ACHN (cell line): ENCODE measurements around the gene DRG2.
A peak's percentile ranks its signal among the peaks of the same experiment; 100 is the strongest.

Source experiments
- DNase-seq: peaks from one replicate; pipeline ENCODE4 v3.0.0-alpha.2; 2015
- in situ Hi-C: cut with HindIII; loops from 2 replicates; pipeline ENCODE4 v1.10.0; 2017; ENCODE audit warnings: low sequenced_read_pairs, low pct_ligation_motif_present, low pct_unique_long_range_greater_than_20kb

Gene DRG2

DNA sequence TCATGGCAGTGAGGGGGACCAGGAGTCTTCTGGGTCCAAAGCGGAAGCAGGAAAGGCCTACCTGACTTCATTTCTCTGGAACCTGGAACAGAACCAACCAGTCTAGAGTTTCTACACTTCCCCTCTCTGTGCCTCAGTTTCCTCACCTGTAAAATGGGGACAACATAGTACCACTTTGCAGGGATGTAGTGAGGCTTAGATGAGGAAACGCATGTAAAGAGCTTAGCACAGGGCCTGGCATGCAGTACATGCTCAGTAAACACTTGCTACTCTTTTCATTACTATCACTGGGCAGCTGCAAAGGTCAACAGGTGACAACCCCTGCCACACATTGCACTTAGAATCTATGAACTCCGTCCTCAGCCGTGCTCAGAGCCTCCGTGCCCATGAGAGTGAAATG lies 45.0 kb downstream of the DRG2 start:
- in situ Hi-C loops: no loop called here
- DNase-seq: no peak

DNA sequence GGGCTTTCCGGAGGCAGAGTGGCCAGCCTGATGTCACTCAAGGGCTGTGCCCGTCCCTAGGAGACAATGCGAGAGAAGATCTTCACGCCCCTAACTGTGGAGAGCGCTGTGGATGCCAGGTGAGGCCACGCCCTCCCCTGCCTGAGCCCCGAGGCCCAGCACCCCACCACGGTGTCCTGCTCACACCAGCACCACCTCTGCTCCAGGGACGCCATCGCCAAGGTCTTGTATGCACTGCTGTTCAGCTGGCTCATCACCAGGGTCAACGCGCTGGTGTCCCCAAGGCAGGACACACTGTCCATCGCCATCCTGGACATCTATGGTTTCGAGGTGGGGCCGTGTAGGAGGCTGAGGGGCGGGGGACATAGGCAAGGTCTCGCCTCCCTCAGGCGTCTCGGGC lies 48.6 kb downstream of the DRG2 start:
- DNase-seq: no peak
- in situ Hi-C loops: no loop called here

DNA sequence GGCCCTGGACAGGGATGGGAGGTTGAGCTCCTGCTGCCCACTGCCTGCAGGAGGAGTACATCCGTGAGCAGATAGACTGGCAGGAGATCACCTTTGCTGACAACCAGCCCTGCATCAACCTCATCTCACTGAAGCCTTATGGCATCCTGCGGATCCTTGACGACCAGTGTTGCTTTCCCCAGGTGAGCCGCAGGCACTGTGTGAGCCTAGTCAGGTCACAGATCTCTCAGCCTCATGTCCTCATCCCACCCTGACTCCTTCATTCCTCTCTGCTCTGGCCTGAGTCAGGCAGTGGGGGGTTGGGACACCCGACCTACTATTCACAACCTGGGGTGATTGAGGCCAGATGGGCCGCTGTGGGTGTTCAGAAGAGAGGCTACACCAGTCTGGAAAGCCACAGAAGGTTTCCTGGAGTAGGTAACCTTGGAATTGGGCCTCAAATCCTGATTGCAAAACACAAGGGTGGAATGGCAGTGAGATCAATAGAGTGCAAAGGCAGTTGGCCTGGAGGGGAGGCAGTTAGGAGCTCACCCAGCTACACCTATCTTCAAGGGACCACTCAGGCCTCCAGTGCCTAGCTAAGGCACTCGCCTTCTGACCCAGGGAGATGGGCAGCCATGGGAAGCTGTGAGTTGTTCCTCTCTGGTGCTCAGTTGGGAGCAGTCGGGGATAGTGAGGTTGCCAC lies 50.5 kb downstream of the DRG2 start:
- DNase-seq: no peak
- in situ Hi-C loops: no loop called here

DNA sequence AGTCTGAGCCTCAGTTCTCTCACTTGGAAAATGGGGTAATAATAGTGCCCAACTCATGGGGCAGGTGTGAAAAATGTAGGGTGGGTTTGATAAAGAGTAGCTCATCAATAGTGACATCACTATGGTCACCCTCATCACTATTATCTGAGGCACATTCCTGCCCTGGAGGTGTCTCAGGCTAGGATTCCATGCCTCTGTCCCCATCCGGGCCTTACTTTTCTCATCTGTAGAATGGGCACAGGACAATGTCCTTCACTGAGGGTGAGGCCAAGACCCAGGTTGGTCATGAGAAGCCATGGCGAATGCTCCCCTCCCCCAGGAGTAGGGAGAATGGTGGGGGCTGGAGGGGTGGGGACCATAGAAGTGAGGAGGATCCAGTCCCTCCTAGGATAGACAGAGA lies 51.3 kb downstream of the DRG2 start:
- DNase-seq: no peak
- in situ Hi-C loops: no loop called here

DNA sequence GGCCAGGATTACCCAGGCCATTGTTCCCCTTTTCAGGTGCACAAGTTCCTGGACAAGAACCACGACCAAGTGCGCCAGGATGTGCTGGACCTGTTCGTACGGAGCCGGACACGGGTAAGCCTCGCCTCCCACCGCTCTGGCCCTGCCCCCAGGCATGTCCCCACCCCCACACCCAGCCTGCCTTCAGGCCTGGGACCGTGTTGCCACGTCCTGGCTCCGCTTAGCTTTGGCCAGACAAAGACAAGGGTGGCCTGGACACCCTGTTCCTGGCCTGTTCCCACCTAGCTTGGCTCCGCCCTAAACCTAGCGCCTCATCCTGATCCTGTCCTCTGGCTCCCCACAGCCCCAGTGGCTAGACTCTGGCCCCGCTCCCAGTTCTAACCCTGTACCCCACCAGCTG lies 51.8 kb downstream of the DRG2 start:
- in situ Hi-C loops: no loop called here
- DNase-seq: no peak

DNA sequence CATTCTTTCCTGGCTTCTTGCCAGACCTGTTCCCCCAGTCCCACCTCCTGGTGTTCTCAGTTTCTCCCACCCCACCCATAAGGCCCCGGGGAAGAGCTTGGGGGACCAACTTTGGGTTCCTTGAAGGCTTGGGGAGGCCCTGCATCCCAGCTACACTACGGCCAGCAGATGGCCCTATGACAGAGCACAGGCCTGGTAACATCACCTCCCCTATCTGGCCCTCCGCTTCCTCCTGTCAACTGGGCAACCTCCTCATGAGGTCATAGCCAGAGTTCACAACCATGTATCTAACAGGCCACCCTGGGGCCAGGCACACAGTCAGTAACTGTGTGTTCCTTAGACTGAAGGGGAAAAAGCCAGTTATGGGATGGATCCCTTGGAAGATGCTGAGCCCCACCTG lies 52.2 kb downstream of the DRG2 start:
- DNase-seq: peak; percentile 11
- in situ Hi-C loops: no loop called here

DNA sequence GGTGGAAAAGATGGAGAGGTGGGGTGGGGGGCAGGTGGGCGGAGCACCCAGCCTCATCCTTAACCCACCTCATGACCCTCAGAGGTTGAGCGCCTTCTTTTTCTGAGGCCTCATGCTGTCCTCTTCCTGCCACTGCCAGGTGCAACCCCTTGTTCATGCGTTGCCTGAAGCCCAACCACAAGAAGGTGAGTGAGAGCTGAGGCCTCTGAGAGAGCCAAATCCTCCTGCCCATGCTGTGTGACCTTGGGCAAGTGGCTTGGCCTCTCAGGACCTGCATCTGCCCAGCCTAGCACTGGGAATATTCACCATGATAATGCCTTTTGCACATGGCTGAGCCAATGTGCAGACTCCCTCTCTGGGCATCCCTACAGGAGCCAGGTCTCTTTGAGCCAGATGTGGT lies 52.9 kb downstream of the DRG2 start:
- no peak for DNase-seq
- in situ Hi-C loops: no loop called here

DNA sequence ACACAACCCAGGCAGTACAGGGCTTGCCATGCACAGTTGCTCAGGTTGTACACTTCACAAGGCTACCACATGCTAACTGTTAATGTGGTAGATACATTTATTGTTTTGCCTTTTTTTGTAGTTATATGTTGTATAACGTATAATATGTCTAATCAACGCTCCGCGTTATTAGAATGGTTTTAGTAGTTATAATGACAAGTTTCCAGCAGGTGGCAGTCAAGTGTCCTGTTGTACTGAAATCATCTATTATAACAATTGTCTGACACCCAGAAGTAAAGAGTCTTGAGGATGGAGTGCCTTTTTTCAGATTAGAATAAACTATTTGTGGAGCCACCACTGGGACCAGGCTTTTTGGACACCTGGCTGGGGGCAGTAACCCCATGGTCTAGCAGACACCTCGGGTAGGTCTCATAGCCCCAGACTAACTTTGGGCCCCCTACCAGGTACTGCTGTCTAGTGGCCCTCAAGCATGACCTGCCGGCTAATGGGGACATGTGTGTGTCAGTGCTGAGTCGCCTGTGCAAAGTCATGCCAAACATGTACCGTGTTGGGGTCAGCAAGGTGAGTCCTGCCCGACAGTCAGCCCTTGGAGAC lies 53.6 kb downstream of the DRG2 start:
- DNase-seq: peak; percentile 69
- in situ Hi-C loops: no loop called here

DNA sequence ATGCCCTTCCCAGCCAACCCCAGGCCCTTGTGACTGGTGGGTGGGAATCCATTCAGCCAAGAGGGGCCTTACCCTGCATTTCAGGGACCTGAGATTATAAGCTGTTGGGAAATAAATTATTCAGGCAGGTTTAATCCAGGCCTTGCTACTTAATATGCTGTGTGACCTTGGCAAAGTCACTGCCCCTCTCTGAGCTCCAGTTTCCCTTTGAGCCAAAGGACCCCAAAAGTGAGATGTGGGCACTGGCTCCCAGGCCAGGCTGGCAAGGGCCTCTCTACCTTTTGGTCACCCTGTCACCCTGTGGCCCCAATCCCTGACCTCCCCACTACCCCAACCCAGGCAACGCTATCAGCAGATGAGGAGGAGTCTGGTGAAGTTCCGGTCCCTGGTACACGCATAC lies 54.7 kb downstream of the DRG2 start:
- in situ Hi-C loops: no loop called here
- no peak for DNase-seq

DNA sequence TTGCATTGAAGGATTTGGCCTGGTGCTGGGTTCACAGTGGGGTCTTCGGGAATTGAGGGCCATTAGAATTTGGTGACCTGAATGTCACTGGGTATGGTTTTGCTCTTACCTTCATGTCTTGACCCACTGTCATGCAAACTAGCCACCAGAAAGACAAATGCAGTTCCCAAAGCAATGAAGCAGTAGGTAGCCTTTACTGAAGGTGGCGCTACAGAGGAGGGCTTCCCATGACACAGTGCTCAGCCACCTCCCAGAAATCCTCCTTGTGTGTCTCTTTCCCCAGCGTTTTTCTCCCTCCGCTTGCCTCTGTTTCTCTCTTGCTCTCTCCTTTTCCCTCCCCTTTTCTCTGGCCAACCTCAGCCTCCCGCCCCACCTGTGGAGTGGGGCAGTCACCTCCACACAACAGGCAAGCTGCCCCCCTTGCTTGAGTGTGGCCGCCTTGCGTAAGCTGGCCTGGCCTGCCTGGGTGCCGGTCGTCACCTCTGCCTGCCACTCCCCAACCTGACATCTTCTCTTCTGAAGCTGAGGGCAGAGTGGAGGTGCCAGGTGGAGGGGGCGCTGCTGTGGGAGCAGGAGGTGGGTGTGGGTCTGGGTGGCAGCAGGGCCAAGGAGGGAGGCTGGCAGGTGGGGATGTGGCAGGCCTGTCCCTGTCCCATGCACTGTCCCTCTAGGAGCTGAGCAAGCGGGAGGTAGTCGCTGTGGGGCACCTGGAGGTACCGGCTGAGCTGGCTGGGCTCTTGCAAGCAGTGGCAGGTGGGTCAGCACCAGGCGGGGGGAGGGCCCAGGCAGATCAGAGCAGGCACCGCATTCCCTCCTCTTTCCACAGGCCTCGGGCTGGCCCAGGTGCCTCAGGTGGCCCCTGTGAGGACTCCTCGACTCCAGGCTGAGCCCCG lies 55.5 kb downstream of the DRG2 start:
- peak; percentile 44 for DNase-seq
- in situ Hi-C loops: no loop called here

DNA sequence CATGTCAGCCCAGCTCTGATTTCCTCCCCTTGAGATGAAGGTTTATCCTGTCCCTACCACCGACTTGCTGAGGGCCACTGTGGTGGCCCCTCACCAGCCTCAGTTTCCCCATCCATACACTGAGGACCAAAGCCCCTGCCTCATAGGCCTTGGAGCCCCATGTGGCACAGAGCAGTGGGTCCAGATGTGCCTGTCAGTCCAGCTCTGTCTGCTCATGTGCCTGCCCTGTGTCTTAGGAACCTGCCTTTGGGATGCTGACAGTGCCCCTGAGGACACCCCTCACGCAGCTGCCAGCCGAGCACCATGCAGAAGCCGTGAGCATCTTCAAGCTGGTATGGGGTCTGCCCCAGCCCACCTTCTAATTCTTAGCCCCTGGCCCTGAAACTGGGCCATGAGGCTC lies 56.5 kb downstream of the DRG2 start:
- in situ Hi-C loops: no loop called here
- no peak for DNase-seq

DNA sequence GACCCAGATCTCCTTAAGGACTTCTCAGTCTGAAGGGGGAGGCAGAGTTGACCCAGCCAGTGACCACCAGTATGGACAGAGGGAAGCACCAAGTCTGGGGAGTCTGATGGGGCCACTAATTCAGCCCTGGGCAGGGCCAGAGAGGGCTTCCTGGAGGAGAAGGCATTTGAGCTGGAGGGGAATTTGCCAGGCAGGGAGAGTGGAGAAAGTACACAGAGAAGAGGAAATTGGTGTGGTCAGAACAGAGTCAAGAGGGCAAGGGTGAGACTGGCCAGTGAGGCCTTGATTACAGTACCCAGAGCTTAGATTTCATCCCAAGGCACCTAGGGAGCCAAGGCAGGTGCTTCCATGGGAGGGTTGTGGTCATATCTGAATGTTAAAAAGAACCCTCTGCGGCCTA lies 57.1 kb downstream of the DRG2 start:
- in situ Hi-C loops: no loop called here
- no peak for DNase-seq

DNA sequence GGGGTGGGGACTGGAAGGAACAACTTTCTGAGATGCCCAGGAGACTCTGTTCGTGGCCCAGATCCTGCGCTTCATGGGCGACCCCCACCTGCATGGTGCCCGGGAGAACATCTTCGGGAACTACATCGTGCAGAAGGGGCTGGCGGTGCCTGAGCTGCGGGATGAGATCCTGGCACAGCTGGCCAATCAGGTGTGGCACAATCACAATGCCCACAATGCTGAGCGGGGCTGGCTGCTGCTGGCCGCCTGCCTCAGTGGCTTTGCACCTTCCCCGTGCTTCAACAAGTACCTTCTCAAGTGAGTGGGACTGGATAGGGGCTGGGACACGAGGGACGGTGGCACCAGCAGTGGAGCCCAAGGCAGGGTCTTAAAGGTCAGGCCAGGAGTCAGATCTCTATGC lies 58.1 kb downstream of the DRG2 start:
- no peak for DNase-seq
- in situ Hi-C loops: no loop called here

DNA sequence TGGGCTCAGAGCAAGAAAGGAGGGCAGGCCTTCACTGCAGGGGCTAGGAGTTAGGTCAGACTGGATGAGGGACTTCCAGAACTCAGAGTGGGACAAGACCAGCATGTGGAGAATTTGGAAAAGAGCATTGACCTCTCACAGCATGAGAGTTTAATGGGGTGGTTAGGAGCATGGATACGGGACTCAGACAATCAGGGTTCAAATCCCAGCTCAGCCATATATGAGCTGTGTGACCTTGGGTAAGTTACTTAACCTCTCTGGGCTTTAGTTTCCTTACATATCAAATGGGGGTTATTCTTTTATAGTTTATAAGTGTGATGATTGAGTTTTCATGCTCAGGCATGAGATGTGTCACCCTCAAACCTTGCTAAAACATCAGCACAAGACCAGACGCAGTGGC lies 58.5 kb downstream of the DRG2 start:
- in situ Hi-C loops: no loop called here
- DNase-seq: no peak

DNA sequence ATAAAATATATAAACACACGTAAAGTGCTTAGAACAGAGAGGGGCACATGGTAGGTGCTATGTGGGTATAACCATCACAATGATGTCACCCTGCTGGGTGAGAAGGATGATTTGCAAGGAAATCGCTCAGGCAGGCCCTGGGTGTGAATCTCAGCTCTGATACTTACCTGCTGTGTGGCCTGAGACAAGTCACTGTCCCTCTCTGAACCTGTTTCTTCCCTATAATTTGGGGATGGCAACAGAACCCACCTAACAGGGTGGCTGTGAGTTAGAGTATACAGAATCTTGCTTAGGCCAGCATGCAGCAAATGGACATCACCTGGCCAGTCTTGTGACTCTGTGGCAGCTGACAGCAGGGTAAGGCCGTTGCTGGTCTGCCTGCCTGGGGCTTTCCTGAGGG lies 59.2 kb downstream of the DRG2 start:
- in situ Hi-C loops: no loop called here
- no peak for DNase-seq

DNA sequence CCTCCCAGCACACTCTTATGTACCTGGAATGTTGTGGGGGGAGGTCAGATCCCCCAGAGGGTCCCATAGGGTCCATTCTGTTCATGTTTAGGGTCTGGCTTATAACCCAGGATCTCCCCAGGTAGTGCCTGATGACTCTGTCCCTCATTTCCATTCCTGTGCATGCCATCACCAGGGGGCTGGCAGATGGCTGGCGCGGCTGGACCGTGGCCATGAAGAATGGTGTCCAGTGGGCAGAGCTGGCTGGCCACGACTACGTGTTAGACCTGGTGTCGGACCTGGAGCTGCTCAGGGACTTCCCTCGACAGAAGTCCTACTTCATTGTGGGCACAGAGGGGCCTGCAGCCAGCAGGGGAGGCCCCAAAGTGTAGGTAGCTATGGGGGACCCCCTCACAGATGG lies 60.8 kb downstream of the DRG2 start:
- in situ Hi-C loops: no loop called here
- DNase-seq: no peak

DNA sequence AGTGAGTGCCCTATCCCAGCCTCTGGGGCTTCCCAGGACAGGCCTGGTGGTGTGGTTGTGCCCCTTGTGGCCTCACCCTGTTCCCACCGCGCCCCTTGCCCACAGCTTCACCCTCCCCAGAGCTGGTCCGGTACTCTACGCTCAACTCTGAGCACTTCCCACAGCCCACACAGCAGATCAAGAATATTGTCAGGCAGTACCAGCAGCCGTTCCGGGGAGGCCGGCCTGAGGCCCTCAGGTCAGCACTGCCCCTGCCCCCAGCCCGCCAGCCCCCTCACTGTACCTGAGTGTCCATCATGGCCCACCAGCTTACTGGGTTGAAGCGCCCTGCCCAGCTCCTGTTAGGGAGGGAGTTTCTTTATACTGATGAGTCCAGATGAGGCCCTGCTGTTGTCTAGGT lies 63.5 kb downstream of the DRG2 start:
- DNase-seq: no peak
- in situ Hi-C loops: no loop called here

DNA sequence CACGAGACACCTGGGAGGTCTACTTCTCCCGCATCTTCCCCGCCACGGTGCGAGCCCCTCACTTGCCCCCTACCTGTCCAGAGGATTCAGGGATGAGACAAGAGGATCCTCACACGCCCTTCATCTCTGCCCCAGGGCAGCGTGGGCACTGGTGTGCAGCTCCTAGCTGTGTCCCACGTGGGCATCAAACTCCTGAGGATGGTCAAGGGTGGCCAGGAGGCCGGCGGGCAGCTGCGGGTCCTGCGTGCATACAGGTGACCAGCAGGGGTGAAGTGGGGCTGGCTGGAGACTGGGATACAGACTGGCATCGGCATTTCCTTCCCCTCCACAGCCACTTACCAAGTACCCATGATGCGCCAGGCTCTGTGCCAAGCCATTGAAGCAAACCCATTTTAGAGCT lies 67.4 kb downstream of the DRG2 start:
- DNase-seq: no peak
- in situ Hi-C loops: no loop called here

DNA sequence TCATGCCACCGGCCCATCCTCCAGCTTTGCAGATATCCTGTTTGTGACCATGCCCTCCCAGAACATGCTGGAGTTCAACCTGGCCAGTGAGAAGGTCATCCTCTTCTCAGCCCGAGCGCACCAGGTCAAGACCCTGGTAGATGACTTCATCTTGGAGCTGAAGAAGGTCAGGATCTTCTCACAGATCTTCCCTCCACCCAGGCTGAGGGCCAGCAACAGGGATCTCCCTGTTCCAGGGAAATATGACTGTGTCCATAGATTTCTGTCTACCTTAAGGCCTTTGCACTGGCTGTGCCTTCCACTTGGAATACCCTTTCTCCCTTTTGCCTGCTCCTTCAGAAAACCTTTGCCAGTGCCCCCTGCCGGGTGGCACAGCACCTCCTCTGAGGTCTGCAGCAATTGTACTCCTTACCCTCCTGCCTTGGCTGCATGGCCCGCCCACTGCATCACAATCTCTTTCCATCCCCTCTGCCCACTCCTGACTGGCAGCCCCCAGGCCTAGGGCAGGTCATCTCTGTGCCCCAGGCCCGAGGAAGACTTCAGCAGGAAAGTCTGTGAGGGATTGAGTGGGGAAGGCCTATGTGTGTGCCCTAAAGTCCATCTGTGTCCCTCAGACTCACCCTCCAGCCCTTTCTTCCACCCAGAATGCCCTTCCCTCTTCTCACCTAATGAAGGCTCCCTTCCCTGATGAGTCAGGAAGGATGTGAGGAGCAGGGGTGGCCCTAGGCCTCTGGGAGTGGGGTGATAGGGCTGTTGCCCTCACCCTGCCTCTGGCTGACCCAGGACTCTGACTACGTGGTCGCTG lies 68.6 kb downstream of the DRG2 start:
- peak; percentile 59 for DNase-seq
- in situ Hi-C loops: no loop called here
